B cell (primary cell): Measurements from ENCODE around the gene ZNF335. TPM values are rescaled to one million over a fixed set of nuclear protein-coding genes. Genes with fewer than 3 reads are reported as not detected.
A peak's percentile ranks its signal among the peaks of the same experiment; 100 is the strongest.

Experiments used
- ATAC-seq: fragments of 200-7000 bp; cut with Tn5 transposase; one replicate; pipeline ENCODE4 v1.10.0; 2021; ENCODE audit warnings: low read depth, mild to moderate bottlenecking, moderate number of reproducible peaks, moderate library complexity
- CTCF ChIA-PET: fragments of 350-600 bp; sonication (Branson Sonifier 250); formaldehyde crosslinking; loops from one replicate; lab custom pipeline; 2021; ENCODE audit warnings: antibody characterized with exemption, inconsistent platforms; lab: Charles Lee
- POLR2A ChIA-PET: fragments of 350-600 bp; sonication (Branson Sonifier 250); formaldehyde crosslinking; loops from one replicate; lab custom pipeline; 2021; ENCODE audit warnings: antibody characterized with exemption; lab: Charles Lee
- DNase-seq: peaks from one replicate; pipeline ENCODE4 v3.0.0; 2013
- H2AFZ ChIP-seq: 2 replicates; pipeline ENCODE4 v1.6.1; 2012; ENCODE audit warnings: mild to moderate bottlenecking, low read depth, low read length; ENCODE audit not compliant: insufficient read depth, poor library complexity, severe bottlenecking
- H3K27ac ChIP-seq, 2 donors: 1 replicate in 1 of 2; 2 replicates in 1 of 2; pipeline ENCODE4 v1.5.1; 2012 to 2013; ENCODE audit warnings: low read length in 2 of 2, mild to moderate bottlenecking in 2 of 2, moderate library complexity in 1 of 2
- H3K27me3 ChIP-seq, 4 experiments: fragments of 200-600 bp in 1 of 4; sonication (generic) in 1 of 4; replicated peaks in 1 of 4; 1 replicate in 2 of 4; 2 replicates in 2 of 4; pipeline versions ENCODE4 v1.6.1 to v1.7.0; 2013 to 2016; ENCODE audit warnings: low read length in 3 of 4, mild to moderate bottlenecking in 2 of 4, mixed read lengths in 1 of 4, moderate library complexity in 1 of 4; ENCODE audit not compliant: insufficient read depth in 4 of 4, control insufficient read depth in 3 of 4; ENCODE audit errors: control extremely low read depth in 1 of 4
- H3K36me3 ChIP-seq, 2 experiments: replicated peaks in 1 of 2; 1 replicate in 1 of 2; 2 replicates in 1 of 2; pipeline versions ENCODE4 v1.6.1 to v1.7.1; 2013; ENCODE audit warnings: low read length in 1 of 2; ENCODE audit not compliant: insufficient read depth in 2 of 2, control insufficient read depth in 1 of 2; ENCODE audit errors: control extremely low read depth in 1 of 2, extremely low read depth in 1 of 2
- H3K4me1 ChIP-seq, 2 donors: fragments of 200-600 bp in 1 of 2; sonication (generic) in 1 of 2; 1 replicate in 1 of 2; 2 replicates in 1 of 2; pipeline versions ENCODE4 v1.5.1 to v1.6.1; 2013 to 2017; ENCODE audit warnings: low read length in 2 of 2; ENCODE audit not compliant: control insufficient read depth in 2 of 2, insufficient read depth in 2 of 2
- H3K4me2 ChIP-seq: replicated peaks from 2 replicates; pipeline ENCODE3; 2012; ENCODE audit warnings: mild to moderate bottlenecking, low read depth, low read length; ENCODE audit not compliant: poor library complexity, severe bottlenecking
- H3K4me3 ChIP-seq, 5 experiments: fragments of 200-600 bp in 1 of 5; sonication (generic) in 1 of 5; 1 replicate in 3 of 5; 2 replicates in 2 of 5; pipeline versions ENCODE4 v1.5.1 to v1.7.0; 2011 to 2016; ENCODE audit warnings: low read length in 4 of 5, mild to moderate bottlenecking in 4 of 5, low read depth in 2 of 5, control low read depth in 1 of 5, moderate library complexity in 1 of 5; ENCODE audit not compliant: insufficient read depth in 1 of 5; ENCODE audit errors: control extremely low read depth in 1 of 5, extremely low read depth in 1 of 5
- H3K79me2 ChIP-seq: fragments of 200-600 bp; sonication (generic); one replicate; pipeline ENCODE4 v1.6.0; 2016; ENCODE audit warnings: low read length; ENCODE audit not compliant: control insufficient read depth, insufficient read depth
- H3K9ac ChIP-seq: fragments of 200-600 bp; sonication (generic); 2 replicates; pipeline ENCODE4 v1.6.1; 2017; ENCODE audit warnings: mild to moderate bottlenecking, low read length, moderate library complexity
- H3K9me3 ChIP-seq, 3 donors: one replicate each; pipeline versions ENCODE4 v1.6.1 to v1.7.1; 2013; ENCODE audit warnings: low read length in 2 of 3; ENCODE audit not compliant: control insufficient read depth in 2 of 3, insufficient read depth in 1 of 3; ENCODE audit errors: control extremely low read depth in 1 of 3
- H4K20me1 ChIP-seq: 2 replicates; pipeline ENCODE4 v1.6.0; 2012; ENCODE audit warnings: mild to moderate bottlenecking, low read length; ENCODE audit not compliant: insufficient read depth, control insufficient read depth, poor library complexity, severe bottlenecking
- H3K27ac Mint-ChIP-seq: one replicate; pipeline ENCODE4 v1.8.0; 2021; ENCODE audit warnings: mixed read lengths
- H3K27me3 Mint-ChIP-seq: one replicate; pipeline ENCODE4 v1.8.0; 2021; ENCODE audit warnings: mixed read lengths
- H3K4me1 Mint-ChIP-seq: one replicate; pipeline ENCODE4 v1.8.0; 2021; ENCODE audit warnings: mixed read lengths
- H3K4me3 Mint-ChIP-seq: one replicate; pipeline ENCODE4 v1.8.0; 2021; ENCODE audit warnings: mixed read lengths
- H3K9me3 Mint-ChIP-seq: one replicate; pipeline ENCODE4 v1.8.0; 2022; ENCODE audit warnings: mixed read lengths; ENCODE audit not compliant: insufficient read depth
- CTCF ChIP-seq: fragments of 200-600 bp; IDR thresholded peaks from one replicate; pipeline ENCODE4 v1.8.0; 2022; ENCODE audit warnings: antibody characterized with exemption, mild to moderate bottlenecking
- EZH2 ChIP-seq: IDR thresholded peaks from 2 replicates; pipeline ENCODE4 v1.6.1; 2012; ENCODE audit warnings: borderline replicate concordance, low read depth, mild to moderate bottlenecking, moderate library complexity, low read length; ENCODE audit not compliant: insufficient read depth, poor library complexity, severe bottlenecking
- WGBS: methylation state at CpG from one replicate; pipeline ENCODE4 v1.1.5; 2013; ENCODE audit warnings: missing lambda C conversion rate; ENCODE audit not compliant: insufficient coverage; 5-methylcytosine and 5-hydroxymethylcytosine counted together
- intact Hi-C: fragments of 100-400 bp; cut with micrococcal nuclease; formaldehyde crosslinking; loops from one replicate; pipeline ENCODE4 v1.10.0; 2022
- polyA plus RNA-seq: library from polyadenylated mRNA; depleted of rRNA; stranded (reverse); fragments of >200 nt; gene quantifications from 2 replicates; pipeline ENCODE4 v1.2.3, GENCODE V29; 2012
- total RNA-seq, 2 donors: library from RNA; stranded (reverse); fragments of 120-200 nt in 1 of 2; gene quantifications; 1 replicate in 1 of 2; 2 replicates in 1 of 2; pipeline versions ENCODE4 v1.2.3 to v1.2.4, GENCODE V29; 2013 to 2022

The ZNF335 gene
- total and polyA plus RNA-seq, 2 donors (not counting 1 experiment from before 2014, with no cell fraction given), result 62.3 to 62.7 TPM

DNA sequence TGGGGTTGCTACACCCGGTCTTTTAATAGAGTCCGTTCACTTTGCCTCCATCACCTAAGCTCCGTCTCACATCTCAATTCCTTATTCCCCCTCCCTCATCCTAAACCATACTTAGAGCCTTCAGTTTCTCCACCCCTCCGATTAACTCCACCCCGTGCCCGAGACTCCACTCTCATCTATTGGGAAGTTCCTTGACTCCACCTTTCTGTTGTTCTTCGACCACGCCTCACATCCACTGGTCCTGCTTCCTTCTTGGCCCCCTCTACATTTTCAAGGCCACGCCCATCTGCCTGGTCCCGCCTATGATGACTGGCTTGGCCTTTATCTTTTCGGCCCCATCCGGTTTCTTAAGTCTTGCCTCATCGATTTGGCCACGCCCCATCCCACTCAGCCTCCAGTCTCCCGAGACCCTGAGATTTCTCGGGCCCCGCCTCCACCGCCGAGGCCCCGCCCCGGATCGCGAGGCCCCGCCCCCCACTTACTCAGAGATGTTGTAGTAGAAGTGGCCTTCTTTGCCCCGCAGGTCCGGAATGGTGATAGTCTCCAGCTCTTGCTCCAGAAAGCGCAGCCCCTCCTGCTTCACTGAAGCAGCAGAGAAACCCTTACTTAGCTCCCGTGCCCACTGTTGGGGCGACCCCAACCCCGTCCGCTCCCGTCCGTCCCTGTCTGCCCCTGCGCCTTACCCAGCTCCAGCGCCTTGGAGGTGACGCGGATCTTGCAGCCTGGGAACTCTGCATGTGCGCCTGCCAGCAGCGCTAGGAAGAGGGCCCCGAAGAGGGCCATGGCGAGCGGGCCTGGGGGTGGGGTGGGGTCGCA lies 61.1 kb downstream of the ZNF335 start:
- Histone ChIP-seq H4K20me1 (no peaks in the 10 kb centered on the region), H3K4me3 (peak overlapping the region in 4 of 5 experiments; percentile 37 to 65 (median 60)), H3K9ac (peak overlapping the region; percentile 69), H3K4me2 (peak overlapping the region; percentile 92), H3K27ac (no peak overlapping the region), H3K27me3 (peaks cover 0 to 19% (median 9%) of the 10 kb centered on the region in 4 experiments), H2AFZ (peak overlapping the region; percentile 89), H3K9me3 (peaks cover 0 to 11% (median 0%) of the 10 kb centered on the region in 3 donors), H3K36me3 (no peaks in the 10 kb centered on the region), H3K79me2 (no peaks in the 10 kb centered on the region), H3K4me1 (peaks cover 14 to 22% of the 10 kb centered on the region in 2 donors)
- Mint-ChIP-seq H3K9me3 (no peaks in the 10 kb centered on the region), H3K4me1 (peaks cover 20% of the 10 kb centered on the region), H3K27ac (peak overlapping the region; percentile 28), H3K27me3 (peaks cover 7% of the 10 kb centered on the region), H3K4me3 (peak overlapping the region; percentile 94)
- intact Hi-C loops, result loop anchor here (1.0 kb wide), 5 partner anchors 20 to 61 kb away; partner anchors contain the start of genes ACOT8, CTSA, NEURL2 and PCIF1
- ATAC-seq (peak; percentile 93), DNase-seq (peak; percentile 95)
- ChIA-PET POLR2A (interaction anchor here (0.5 to 3.8 kb wide), 10 partner anchors 12 to 240 kb away, joined by 3 to 21 read pairs (median 4); partner anchors contain the start of genes CTSA, NEURL2, PCIF1 and ZNF335), CTCF (interaction anchor here (0.7 kb wide), 1 partner anchor 112 kb away, joined by 4 read pairs; no protein-coding TSS in a partner anchor)
- 2% methylated on average over 41 of the region's 43 CpGs for WGBS
- TF ChIP-seq EZH2, result no peak
- no peak for TF ChIP-seq CTCF
